Mesenchymal stem cell (in vitro differentiated cells and primary cell): ENCODE data around the gene XPOT. TPM values are rescaled to one million over a fixed set of nuclear protein-coding genes. Genes with fewer than 3 reads are reported as not detected.

Source experiments
- DNase-seq: peaks from one replicate; pipeline ENCODE4 v3.0.0-alpha.2; 2013
- H2AFZ ChIP-seq: one replicate; pipeline ENCODE4 v1.6.1; 2013; ENCODE audit warnings: low read depth, mild to moderate bottlenecking, control low read depth, inconsistent platforms, low read length, moderate library complexity
- H2AK5ac ChIP-seq: 2 replicates; pipeline ENCODE4 v1.6.1; 2013; ENCODE audit warnings: low read length, moderate library complexity, mild to moderate bottlenecking, inconsistent platforms; ENCODE audit not compliant: severe bottlenecking
- H2BK120ac ChIP-seq: one replicate; pipeline ENCODE4 v1.6.1; 2013; ENCODE audit warnings: low read depth, mild to moderate bottlenecking, inconsistent platforms, low read length, moderate library complexity
- H2BK12ac ChIP-seq, 2 experiments: one replicate each; pipeline ENCODE4 v1.6.1; 2013; ENCODE audit warnings: inconsistent platforms in 2 of 2, low read length in 2 of 2, mild to moderate bottlenecking in 2 of 2, moderate library complexity in 2 of 2, control low read depth in 1 of 2
- H2BK15ac ChIP-seq: one replicate; pipeline ENCODE4 v1.6.1; 2013; ENCODE audit warnings: mild to moderate bottlenecking, low read depth, inconsistent platforms; ENCODE audit not compliant: poor library complexity, severe bottlenecking
- H2BK5ac ChIP-seq: 2 replicates; pipeline ENCODE4 v1.6.1; 2013; ENCODE audit warnings: low read depth, mild to moderate bottlenecking, low read length, control low read depth, inconsistent platforms; ENCODE audit not compliant: poor library complexity, severe bottlenecking
- H3K14ac ChIP-seq, 2 experiments: one replicate each; pipeline ENCODE4 v1.6.1; 2013; ENCODE audit warnings: inconsistent platforms in 2 of 2, low read length in 2 of 2, control low read depth in 1 of 2, mild to moderate bottlenecking in 1 of 2, moderate library complexity in 1 of 2
- H3K18ac ChIP-seq, 2 experiments: one replicate each; pipeline ENCODE4 v1.6.1; 2013; ENCODE audit warnings: inconsistent platforms in 2 of 2, low read length in 2 of 2, control low read depth in 1 of 2, low read depth in 1 of 2, mild to moderate bottlenecking in 1 of 2
- H3K23ac ChIP-seq, 2 experiments: one replicate each; pipeline ENCODE4 v1.6.1; 2013; ENCODE audit warnings: inconsistent platforms in 2 of 2, low read length in 2 of 2, mild to moderate bottlenecking in 2 of 2, moderate library complexity in 2 of 2, control low read depth in 1 of 2
- H3K27ac ChIP-seq: 2 replicates; pipeline ENCODE4 v1.5.1; 2013; ENCODE audit warnings: mild to moderate bottlenecking, moderate library complexity, low read length, control low read depth, inconsistent platforms; ENCODE audit not compliant: poor library complexity, severe bottlenecking
- H3K27me3 ChIP-seq, 2 experiments: 2 replicates each; pipeline versions ENCODE4 v1.6.1 to v1.7.0; 2013; ENCODE audit warnings: low read length in 2 of 2, mild to moderate bottlenecking in 2 of 2, moderate library complexity in 2 of 2, control low read depth in 1 of 2, inconsistent platforms in 1 of 2; ENCODE audit not compliant: control insufficient read depth in 1 of 2, insufficient read depth in 1 of 2
- H3K36me3 ChIP-seq, 2 experiments: 2 replicates each; pipeline versions ENCODE4 v1.6.1 to v1.7.0; 2013; ENCODE audit warnings: low read length in 2 of 2, control low read depth in 1 of 2, inconsistent platforms in 1 of 2, low read depth in 1 of 2, mild to moderate bottlenecking in 1 of 2; ENCODE audit not compliant: insufficient read depth in 2 of 2, control insufficient read depth in 1 of 2
- H3K4ac ChIP-seq, 2 experiments: one replicate each; pipeline ENCODE4 v1.6.1; 2013; ENCODE audit warnings: inconsistent platforms in 2 of 2, low read length in 2 of 2, mild to moderate bottlenecking in 2 of 2, moderate library complexity in 2 of 2, control low read depth in 1 of 2, low read depth in 1 of 2
- H3K4me1 ChIP-seq: 2 replicates; pipeline ENCODE4 v1.6.1; 2013; ENCODE audit warnings: low read depth, low read length, control low read depth; ENCODE audit not compliant: control insufficient read depth, insufficient read depth
- H3K4me2 ChIP-seq: 2 replicates; pipeline ENCODE4 v1.6.1; 2013; ENCODE audit warnings: low read length, mild to moderate bottlenecking, inconsistent platforms; ENCODE audit not compliant: poor library complexity, severe bottlenecking
- H3K4me3 ChIP-seq, 2 experiments: 2 replicates each; pipeline versions ENCODE4 v1.5.1 to v1.7.0; 2013; ENCODE audit warnings: low read length in 2 of 2, mild to moderate bottlenecking in 2 of 2, control low read depth in 1 of 2, low read depth in 1 of 2; ENCODE audit not compliant: insufficient read depth in 1 of 2
- H3K79me1 ChIP-seq: replicated peaks from 2 replicates; pipeline ENCODE4 v1.6.1; 2013; ENCODE audit warnings: mild to moderate bottlenecking, control low read depth, low read length, inconsistent platforms; ENCODE audit not compliant: poor library complexity, severe bottlenecking
- H3K9ac ChIP-seq: 2 replicates; pipeline ENCODE4 v1.7.0; 2013; ENCODE audit warnings: mild to moderate bottlenecking, low read length, moderate library complexity
- H3K9me3 ChIP-seq: 2 replicates; pipeline ENCODE4 v1.7.0; 2013; ENCODE audit warnings: mild to moderate bottlenecking, low read length; ENCODE audit not compliant: control insufficient read depth
- H4K8ac ChIP-seq: one replicate; pipeline ENCODE4 v1.6.1; 2013; ENCODE audit warnings: inconsistent platforms, mild to moderate bottlenecking, low read length, moderate library complexity
- H4K91ac ChIP-seq: one replicate; pipeline ENCODE4 v1.6.1; 2013; ENCODE audit warnings: mild to moderate bottlenecking, low read length, inconsistent platforms
- WGBS: methylation state at CpG from one replicate; pipeline ENCODE4 v1.1.7; 2013; ENCODE audit warnings: mixed read lengths; 5-methylcytosine and 5-hydroxymethylcytosine counted together
- small RNA-seq: library from polyadenylated mRNA; stranded (forward); fragments of <200 nt; extraction: miRNeasy Mini kit (QIAGEN cat#:217004); gene quantifications from one replicate; pipeline ENCODE3, GENCODE V24; 2013; ENCODE audit warnings: low read depth

XPOT gene

GRCh38 chr12:64497903-64498302 is 93.7 kb downstream of the XPOT start:
- Histone ChIP-seq H2AK5ac (no peak overlapping the region), H2BK5ac (no peak overlapping the region), H3K4me3 (no peak overlapping the region), H3K9ac (no peak overlapping the region), H2BK12ac (no peak overlapping the region), H3K27ac (no peak overlapping the region), H3K14ac (no peak overlapping the region), H3K36me3 (peaks cover 18 to 91% of the 10 kb centered on the region in 2 experiments), H2AFZ (no peak overlapping the region), H2BK15ac (no peak overlapping the region), H3K23ac (no peak overlapping the region), H3K9me3 (no peaks in the 10 kb centered on the region), H3K4me1 (no peaks in the 10 kb centered on the region), H3K4ac (no peak overlapping the region), H3K27me3 (no peaks in the 10 kb centered on the region), H3K18ac (no peak overlapping the region), H4K8ac (no peak overlapping the region), H4K91ac (no peak overlapping the region), H3K4me2 (no peak overlapping the region), H3K79me1 (peaks cover 2% of the 10 kb centered on the region), H2BK120ac (no peak overlapping the region)
- no peak for DNase-seq
- no CpG with 5 or more reads among the region's 1 CpG for WGBS

GRCh38 chr12:64500394-64500793 is 96.2 kb downstream of the XPOT start:
- H3K23ac ChIP-seq, result no peak overlapping the region
- WGBS, result 94% methylated on average over 2 of the region's 3 CpGs
- no peak overlapping the region for H3K4ac ChIP-seq
- H2BK120ac ChIP-seq, result no peak overlapping the region
- no peaks in the 10 kb centered on the region for H3K4me1 ChIP-seq
- no peak overlapping the region for H3K18ac ChIP-seq
- no peaks in the 10 kb centered on the region for H3K9me3 ChIP-seq
- H3K79me1 ChIP-seq, result peaks cover under 1% of the 10 kb centered on the region
- H2BK12ac ChIP-seq, result no peak overlapping the region
- no peak overlapping the region for H2BK15ac ChIP-seq
- H3K27ac ChIP-seq, result no peak overlapping the region
- H4K8ac ChIP-seq, result no peak overlapping the region
- H2AK5ac ChIP-seq, result no peak overlapping the region
- no peak for DNase-seq
- no peak overlapping the region for H3K4me2 ChIP-seq
- peaks cover 12 to 69% of the 10 kb centered on the region in 2 experiments for H3K36me3 ChIP-seq
- H2BK5ac ChIP-seq, result no peak overlapping the region
- no peak overlapping the region for H2AFZ ChIP-seq
- H4K91ac ChIP-seq, result no peak overlapping the region
- H3K4me3 ChIP-seq, result no peak overlapping the region
- H3K14ac ChIP-seq, result no peak overlapping the region
- no peak overlapping the region for H3K9ac ChIP-seq
- H3K27me3 ChIP-seq, result no peaks in the 10 kb centered on the region

Small RNA genes lying within 50 kb of the gene (small RNA-seq; reads per million reads assigned to genes)
- not detected for gene RF01210
